CMK (cell line): ENCODE data around the gene MYCBP2.
"Not testable (repeated sequence)": the region's sequence is repeated elsewhere in the genome, so short reads cannot be mapped to it uniquely, and the experiment has no call there.

Source experiments
- DNase-seq: peaks from one replicate; pipeline ENCODE4 v3.0.0-alpha.2; 2010; ENCODE audit warnings: low read depth

Gene MYCBP2

DNA sequence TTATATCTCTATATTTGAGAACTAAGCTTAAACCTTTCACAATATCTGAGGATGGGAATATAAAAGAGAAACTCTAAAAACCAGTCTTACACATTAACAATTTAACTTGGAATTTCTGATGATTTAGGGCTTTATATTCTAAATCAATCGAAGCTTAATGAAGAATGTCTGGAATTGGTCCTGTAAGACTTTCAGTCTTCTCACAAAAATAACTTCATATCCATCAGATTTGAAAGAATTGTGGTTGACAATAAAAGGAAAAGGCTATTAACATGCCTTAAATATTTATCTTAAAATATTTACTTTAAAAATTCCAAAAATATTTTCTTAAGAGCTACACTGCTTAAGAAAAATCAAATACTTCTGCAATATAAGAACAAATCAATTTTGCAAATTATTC, 27.3 kb downstream of the MYCBP2 start:
- DNase-seq, result no peak

DNA sequence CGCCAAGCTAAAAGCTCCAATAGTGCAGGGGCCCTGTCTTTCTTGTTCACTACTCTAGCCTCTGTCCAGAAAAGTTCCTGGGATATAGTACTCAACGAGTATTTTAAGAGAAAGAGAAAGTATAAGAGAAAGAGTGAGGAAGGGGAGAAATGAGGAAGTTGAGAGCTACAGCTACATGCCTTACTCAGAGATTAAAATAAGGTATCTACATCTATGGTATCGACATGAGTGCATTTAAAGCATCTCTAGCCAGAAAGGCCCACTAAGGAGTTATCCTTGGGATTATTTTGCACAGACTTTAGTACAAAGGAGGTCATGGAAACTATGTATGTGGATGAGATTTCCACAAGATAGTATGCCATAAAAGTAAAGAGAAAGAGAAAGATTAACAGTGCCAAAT, 28.5 kb downstream of the MYCBP2 start:
- no peak for DNase-seq

DNA sequence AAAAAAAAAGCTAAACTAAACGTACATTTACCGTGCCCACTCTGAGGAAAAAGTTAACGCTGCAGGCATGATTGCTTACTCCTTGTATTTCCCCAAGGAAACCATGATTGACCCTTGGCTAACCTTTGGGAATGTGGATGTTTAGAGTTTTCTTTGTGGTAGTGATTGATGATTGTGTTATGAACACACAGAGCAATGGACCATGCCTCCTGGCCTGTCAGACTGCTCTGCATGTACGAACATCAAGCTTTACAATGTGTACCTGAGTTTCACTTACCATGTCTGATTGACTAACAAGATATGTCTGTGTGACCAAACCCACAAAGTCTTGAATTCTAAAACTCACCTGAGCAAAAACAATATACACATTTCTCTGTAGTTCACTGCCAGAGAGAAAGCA, 35.1 kb downstream of the MYCBP2 start:
- DNase-seq, result no peak

DNA sequence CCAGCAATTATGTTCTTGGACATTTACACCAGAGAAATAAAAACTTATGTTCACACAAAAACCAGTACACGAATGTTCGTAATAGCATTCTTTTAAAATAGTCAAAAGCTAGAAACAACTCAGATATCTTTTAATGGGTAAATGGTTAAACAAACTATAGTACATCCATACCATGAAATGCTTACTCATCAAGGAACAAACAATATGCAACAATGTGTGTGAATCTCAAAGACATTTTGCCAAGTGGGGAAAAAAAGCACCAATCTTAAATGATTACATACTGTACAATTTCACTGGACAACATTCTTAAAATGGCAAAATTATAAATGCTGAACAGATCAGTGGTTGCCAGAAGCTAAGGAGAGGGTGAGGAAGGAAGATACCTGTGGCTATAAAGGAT, 36.6 kb downstream of the MYCBP2 start:
- DNase-seq, result no peak

DNA sequence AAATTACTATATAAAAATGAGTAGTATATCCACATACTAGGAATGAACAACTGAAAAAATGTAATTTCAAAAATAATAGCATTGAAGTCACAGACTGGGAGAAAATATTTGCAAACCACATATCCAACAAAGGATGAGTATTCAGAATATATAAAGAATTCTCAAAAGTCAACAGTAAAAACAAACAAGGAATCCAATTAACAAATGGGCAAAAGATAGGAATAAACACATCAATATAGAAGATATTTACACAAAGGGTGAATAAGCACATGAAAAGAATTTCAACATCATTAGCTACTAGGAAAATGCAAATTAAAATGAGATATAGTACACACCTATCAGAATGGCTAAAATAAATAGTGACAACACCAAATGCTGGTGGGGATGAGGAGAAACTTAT, 37.0 kb downstream of the MYCBP2 start:
- no peak for DNase-seq

DNA sequence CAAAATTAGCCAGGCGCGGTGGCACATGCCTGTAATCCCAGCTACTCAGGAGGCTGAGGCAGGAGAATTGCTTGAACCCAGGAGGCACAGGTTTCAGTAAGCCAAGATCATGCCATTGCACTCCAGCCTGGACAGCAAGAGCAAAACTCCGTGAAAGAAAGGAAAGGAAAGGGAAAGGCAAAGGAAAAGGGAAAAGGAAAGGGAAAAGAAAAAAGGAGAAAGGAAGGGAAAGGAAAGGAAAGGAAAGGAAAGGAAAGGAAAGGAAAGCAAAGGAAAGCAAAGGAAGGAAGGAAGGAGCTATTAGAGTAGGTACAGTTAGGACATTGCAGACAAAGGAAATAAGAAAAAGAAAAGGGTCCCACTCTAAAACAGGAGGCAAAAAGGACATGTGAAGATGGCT, 41.3 kb downstream of the MYCBP2 start:
- DNase-seq, result not testable (repeated sequence)

DNA sequence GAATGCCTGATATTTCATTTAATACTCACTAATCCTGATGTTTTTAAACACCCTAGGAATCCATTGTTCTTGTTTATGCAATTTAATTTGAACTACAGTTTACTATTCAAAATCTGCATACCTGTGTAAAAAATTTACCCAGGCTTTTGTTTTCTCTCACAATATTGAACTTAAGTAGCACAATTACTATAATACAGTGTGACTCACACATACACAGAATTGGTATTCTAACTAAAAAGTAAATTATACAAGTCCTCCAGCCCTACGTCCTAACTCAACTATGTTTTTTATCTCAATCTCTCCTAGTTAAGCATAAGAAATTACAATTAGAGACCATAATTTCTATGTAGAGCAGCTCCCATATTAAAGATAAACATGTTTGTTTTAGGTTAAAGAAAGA, 41.8 kb downstream of the MYCBP2 start:
- DNase-seq, result no peak

DNA sequence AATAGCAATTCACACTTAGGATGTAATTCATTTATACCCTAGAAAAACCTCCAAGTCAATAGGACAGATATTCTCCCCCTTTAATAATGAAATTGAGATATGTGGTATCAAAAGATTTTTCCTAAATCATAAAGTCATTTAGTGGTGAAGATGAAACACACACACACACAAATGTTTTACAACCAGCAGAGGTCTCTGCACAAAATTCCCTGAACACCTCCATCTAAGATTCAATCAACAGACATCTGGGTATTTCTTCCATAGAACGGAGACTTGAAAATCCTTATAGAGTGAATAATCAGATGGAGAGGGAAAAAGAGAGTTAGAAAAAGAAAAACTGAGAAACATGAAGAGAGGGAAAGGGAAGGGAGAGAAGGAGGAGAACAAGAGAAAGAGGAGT, 52.8 kb downstream of the MYCBP2 start:
- no peak for DNase-seq

DNA sequence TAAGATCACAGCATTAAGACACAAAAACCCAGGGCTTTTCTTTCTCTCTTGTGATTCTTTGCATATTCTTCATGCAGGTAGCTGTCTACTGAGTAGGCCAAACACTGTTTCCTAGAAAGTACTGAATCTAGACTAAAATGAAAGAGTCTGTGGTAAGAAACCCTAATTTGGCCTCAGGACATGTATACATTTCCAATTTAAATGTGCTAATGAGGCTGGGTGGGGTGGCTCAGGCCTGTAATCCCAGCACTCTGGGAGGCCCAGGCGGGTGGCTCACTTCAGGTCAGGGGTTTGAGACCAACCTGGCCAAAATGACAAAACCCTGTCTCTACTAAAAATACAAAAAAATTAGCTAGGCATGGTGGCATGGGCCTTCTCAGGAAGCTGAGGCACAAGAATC, 57.8 kb downstream of the MYCBP2 start:
- DNase-seq, result no peak

DNA sequence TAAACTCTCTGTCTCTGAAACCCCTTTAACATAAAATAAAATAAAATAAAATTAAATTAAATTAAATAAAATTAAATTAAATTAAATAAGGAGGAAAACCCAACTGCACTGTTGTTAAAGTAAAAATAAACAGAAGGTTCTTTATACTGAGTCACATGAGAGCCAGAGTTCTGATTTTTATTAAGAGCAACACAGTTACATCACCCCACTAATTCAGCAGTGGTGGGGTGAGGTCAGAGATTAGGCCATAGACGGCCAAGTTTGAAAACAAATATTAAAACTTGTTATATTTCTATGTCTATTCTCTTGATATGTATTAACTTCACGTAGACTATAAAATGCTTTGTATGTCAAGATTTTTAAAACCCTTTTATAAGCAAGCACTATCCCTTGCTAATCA, 59.5 kb downstream of the MYCBP2 start:
- DNase-seq, result no peak

DNA sequence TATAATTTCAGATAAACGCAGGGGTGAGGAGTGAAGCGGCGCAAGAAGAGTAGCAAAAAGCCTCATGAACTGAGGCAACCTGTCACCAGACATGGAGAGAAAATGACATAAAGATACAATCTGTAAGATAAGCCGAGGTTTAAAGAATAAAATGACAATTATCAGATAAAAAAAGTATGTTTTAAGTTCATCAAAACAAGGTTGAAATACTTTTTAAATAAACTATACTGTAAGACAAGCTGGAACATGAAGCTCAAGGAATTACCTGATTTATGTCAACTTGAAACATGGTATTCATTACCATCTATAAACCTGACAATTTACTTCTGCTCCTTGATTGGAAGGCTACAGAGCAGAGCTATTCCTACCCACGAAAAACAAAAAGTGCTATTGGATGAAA, 61.6 kb downstream of the MYCBP2 start:
- no peak for DNase-seq

DNA sequence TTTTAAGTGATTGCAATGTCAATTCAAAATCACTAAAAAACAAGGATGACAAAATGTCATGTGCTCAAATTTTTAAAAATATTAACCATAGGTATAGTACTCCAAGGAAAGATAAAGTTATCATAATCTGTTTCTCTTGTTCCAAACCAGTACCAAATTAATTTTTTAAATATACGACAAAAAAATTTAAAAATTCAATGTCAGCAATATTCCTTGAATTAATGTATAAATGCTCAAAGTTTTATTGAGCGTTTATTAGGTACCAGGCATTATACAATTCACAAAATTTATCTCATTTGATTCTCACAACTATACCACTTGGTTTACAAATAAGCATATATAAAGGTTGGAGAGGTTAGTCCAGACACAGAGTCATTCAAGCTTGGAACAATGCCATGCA, 64.7 kb downstream of the MYCBP2 start:
- no peak for DNase-seq

DNA sequence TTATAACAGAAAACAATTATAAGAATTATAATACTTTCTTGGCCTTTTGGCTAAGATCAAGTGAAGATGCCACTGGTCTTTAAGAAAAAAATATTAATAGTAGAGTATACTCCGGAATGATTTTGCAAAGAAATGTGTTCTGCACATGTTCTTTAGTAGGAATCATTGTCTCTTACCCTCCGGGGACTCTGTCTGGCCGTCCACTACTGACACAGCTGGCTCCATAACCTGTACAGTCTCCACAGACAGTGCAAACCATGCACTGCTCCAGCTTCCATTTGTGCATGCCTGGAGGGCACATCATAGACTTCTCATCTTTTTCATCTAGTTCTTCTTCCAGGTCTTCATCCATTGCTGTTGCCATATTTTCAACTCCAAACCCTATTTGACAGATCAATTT, 75.9 kb downstream of the MYCBP2 start:
- DNase-seq, result no peak

DNA sequence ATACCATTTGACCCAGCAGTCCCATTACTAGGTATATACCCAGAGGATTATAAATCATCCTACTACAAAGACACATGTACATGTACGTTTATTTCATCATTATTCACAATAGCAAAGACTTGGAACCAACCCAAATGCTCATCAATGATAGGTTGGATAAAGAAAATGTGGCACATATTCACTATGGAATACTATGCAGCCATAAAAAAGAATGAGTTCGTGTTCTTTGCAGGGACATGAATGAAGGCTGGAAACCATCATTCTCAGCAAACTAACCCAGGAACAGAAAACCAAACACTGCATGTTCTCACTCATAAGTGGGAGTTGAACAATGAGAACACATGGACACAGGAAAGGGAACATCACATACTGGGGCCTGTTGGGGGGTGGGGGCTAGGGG, 81.7 kb downstream of the MYCBP2 start:
- DNase-seq, result not testable (repeated sequence)

DNA sequence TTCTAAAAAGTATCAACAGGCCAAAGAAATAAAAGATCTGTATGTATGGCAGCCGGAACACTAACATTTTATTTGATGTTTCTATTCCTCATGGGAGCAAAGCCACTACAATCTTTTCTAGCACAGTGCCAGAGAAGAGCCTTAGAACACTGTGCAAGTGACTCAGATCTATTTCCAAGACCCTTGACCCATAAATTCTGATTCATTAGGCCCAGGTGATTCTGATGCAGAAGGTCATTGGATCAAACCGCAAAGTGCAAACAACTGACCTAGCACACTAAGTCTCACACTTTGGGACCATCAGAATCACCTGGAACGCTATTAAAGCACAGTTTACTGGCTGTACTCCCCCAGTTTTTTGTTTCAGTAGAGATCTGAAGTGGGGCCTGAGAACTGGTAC, 87.6 kb downstream of the MYCBP2 start:
- no peak for DNase-seq

DNA sequence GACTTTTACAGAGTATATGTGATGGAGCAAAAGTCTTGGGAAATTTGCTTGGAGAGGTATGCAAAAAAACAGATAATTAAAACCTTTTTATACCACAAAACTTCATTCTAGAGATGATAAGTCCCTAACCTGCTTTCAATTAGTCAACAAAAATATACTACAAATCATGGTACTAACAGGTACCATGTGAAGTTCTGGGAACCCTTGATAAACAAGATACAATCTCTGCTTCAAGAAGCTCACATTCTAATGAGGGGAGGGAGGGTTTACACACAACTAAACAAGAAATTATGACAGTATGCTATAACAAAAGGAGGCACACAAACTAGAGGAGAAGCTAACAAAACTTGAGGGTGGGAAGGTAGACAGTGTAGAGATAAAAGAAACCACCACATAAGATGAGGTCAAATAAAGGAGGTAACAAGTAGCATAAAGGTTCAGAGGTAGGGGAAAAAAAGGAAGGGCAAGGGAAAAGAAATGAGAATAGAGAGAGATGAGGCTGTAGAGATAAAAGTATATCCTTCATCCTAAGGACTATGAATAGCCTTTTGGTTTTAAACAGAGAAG, 91.4 kb downstream of the MYCBP2 start:
- DNase-seq, result no peak

DNA sequence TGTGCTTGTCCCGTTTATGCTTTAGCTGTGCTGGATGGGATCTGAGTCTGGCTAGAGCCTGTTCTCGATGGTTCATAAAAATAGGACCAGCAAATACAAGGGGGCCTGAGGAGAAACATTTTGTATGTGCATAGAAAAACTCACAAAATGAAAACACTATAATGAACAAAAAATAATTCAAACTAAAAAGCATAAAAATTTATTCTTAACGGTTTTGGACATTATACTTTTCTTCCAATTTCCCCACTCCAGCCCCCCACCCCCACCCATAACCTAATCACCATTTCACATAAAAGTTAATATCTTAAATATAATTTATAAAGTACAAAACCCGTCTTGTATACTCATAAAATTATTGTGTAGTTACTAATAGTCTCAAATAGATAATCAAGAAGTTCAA, 93.7 kb downstream of the MYCBP2 start:
- no peak for DNase-seq

DNA sequence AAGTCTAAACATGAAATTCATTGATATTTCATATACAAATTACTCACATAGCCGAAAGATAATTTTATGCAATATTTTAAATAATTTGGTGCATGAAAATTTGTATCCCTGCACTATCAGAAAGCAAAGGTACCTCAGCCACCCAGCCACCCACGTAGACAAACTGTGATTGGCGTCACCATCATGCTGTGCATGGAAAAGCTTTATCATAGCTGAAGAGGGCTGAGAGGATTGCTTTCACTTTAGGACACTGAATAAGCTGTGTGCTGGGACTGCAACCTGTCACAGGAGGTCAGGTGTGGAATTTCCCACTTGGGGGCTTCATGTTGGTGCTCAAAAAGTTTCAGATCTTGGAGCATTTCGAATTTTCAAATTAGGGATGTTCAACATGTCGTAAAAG, 96.3 kb downstream of the MYCBP2 start:
- DNase-seq, result no peak

DNA sequence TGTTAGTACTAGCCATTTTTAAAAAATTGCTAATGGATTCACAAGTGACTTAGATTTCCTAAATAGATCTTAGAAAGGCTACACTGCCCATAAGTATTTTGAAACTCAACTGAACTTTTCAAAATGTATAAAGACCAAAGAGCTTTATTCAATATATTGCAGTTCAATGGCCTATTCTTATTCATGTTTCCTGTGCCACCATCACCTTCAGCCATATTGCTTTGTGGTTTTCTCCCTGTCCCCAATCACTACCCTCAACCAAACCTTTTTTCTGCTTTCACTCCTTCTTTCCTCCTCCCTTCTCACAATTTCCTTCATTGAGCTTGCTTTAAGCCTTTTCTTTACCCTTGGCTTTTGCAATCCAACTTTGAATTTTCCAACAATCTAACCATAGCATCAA, 100.9 kb downstream of the MYCBP2 start:
- no peak for DNase-seq

DNA sequence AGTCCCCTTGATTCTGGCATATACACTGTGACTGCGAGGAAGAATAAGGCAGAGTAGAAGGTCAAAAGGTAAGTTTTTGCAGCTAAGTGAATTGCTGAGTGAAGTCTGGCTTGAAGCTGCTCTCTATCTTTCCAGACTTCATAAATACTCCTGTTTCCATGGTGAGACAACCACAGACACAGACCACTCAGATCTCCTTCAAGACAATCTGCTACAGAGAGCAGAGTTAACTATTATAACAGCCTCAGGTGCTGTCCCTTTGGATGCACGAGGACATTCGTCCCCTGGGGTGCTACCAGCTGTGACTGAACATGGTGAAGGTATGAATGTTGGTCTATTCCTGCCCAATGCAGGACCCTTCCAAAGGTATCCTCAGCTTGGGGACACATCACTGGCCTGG, 104.0 kb downstream of the MYCBP2 start:
- no peak for DNase-seq

DNA sequence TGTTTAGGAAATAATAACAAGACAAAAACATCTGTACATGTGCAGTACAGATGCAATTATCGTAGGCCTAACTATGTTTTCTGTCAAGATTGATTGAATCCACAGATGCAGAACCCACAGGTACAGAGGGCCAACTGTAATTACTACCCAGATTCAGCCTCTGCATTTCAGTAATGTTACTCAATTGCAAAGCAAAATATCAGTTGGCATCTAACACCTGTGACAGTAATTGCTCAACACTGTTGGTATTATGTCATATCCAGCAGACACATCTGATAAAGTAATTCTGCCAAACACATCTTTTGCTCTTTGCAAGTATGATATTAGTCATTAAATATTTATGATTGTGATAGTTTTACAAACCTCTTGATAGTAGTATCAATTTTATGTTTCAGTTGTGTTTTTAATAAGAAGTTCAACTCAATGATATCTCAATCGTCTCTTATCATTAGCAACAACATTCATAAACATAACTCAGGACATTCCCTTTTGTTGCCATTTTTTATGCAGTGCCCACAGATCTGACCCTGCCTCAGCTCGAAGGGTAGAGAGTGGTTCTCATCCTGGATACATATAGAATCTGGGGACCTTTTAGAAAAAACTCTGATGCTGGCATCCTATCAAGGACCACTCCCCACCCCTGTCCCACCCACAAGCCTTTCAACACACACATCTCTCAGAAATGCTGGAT, 104.7 kb downstream of the MYCBP2 start:
- no peak for DNase-seq

DNA sequence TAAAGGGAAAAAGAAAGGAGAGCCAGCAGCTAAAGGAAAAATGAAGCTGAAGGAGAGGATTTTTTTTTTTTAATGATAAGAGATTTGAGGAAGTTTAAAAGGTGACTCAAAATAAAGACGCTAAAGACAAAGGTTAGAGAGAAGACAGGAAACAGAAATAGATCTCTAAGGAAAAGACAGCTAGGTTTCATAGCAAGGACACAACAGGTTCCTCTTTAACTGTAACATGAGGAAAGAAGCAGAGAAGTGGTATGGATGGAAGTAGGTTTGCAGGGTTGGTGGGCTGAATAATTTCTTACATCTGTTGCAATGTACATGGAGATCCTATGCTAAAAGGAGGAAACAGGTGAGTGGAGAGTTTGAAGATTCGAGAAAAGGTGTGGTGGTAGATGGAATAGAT, 107.5 kb downstream of the MYCBP2 start:
- DNase-seq, result no peak

DNA sequence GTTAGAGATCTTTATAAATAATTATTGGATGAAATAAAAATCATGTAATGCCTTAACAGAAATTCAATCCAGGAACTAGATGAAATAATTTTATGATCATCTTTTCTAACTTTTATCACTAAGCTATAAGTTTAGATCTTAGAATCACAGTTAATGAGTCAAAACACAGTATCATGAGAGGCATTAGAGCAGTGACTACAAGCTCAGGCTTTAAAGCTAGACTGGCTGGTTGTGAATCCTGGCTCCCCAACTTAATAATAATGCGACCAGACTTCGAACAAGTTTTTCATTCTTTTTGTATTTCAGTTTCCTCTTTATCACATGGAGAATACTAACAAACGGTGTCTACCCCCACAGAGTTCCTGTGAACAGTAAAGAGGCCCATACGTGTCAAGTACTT, 108.6 kb downstream of the MYCBP2 start:
- DNase-seq, result no peak

DNA sequence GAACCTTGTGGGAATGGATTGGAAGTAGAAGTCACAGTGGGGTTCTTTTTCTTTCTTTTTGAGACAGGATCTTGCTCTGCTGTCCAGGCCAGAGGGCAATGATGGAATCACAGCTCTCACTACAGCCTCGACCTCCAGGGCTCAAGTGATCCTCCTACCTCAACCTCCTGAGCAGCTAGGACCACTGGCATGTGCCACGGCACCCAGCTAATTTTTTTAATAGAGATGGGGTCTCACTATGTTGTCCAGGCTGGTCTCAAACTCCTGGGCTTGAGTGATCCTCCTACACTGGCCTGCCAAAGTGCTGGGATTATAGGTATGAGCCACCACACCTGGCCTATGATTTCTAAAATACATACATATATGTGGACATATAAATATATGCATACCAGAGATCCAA, 111.4 kb downstream of the MYCBP2 start:
- no peak for DNase-seq

DNA sequence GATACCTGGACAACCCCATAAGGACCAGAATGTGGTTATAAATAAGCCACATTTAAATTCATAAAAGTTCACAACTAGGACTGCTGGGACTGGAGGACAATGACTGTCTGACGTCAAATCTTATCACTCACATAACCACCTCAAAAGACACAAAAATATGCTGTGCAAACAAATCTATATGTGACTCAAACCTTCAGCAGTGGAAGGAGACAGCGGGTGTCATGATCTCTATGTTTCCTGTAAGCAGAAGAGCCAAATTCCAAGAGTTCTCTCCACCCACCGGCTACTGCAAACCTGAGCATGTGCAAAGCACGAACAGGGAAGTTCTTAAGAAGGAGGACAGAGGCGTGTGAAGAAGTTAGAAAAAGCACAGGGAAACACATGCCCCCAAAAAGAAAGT, 113.2 kb downstream of the MYCBP2 start:
- DNase-seq, result no peak
